ENCODE measurements around the gene NRXN3. TPM values are rescaled to one million over a fixed set of nuclear protein-coding genes. Genes with fewer than 3 reads are reported as not detected.

The NRXN3 gene
- total and polyA plus RNA-seq, 2 of the 13 experiments (the other 11 are each of a cell fraction or from before 2014, with no cell fraction given), result 0.03 TPM; not detected in 1

DNA sequence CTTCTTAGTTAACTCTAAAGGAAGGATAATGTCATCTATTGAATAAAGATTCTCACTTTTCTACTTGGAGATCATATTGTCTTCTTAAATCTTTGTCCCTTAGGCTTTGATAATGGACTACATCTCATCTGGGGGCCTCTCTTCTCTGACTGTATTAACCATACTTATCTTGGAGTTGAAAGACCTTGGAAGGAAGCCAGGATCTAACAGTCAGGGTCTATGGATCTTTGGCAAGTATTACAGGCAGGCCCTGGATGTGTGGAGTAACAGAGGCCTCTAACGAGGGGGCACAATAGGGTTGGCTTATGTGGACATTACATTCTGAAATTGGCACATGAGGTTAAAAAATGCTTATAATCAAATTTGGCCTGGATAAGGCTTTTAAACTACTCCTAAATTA is 513.8 kb downstream of the NRXN3 start:
- Histone ChIP-seq H3K9ac (ENCODE audit: insufficient read depth, low read depth, low read length) (no peak overlapping the region), H2AFZ (ENCODE audit: low read length) (no peak overlapping the region), H3K4me3 (replicated peaks in 1 of 3; ENCODE audit: insufficient read depth in 1 of 3, low read depth in 2 of 3, low read length in 3 of 3) (no peak overlapping the region), H4K20me1 (ENCODE audit: insufficient read depth, low read length) (no peaks in the 10 kb centered on the region), H3K27me3 (ENCODE audit: control insufficient read depth in 1 of 2, insufficient read depth in 2 of 2, low read length in 2 of 2) (no peaks in the 10 kb centered on the region), H3K9me3 (ENCODE audit: low read length) (no peaks in the 10 kb centered on the region), H3K79me2 (ENCODE audit: insufficient read depth, low read length) (no peaks in the 10 kb centered on the region), H3K36me3 (replicated peaks in 1 of 2; ENCODE audit: control insufficient read depth in 1 of 2, insufficient read depth in 2 of 2, low read length in 2 of 2) (no peaks in the 10 kb centered on the region), H3K4me2 (ENCODE audit: low read depth, low read length) (no peak overlapping the region), H3K4me1 (ENCODE audit: insufficient read depth, low read length) (no peaks in the 10 kb centered on the region), H3K27ac (ENCODE audit: extremely low read length, insufficient read depth, low read length) (no peak overlapping the region)
- ATAC-seq (no peak), FAIRE-seq (no peak), DNase-seq (ENCODE audit: low spot score) (no peak)
- CTCF ChIA-PET (ENCODE audit: low intra/inter-chr PET ratio, low total read pairs), result no interaction called here
- POLR2A ChIA-PET, result no interaction called here
- intact Hi-C loops (cut with micrococcal nuclease; ENCODE audit: unreplicated experiment), result no loop called here
- no TSS peak for BruUV-seq (replicated peaks)
- WGBS (ENCODE audit: low lambda C conversion rate), result 0% methylated on average over 1 of the region's 1 CpG
- TF ChIP-seq PLSCR1 (CRISPR knock-in tag; IDR thresholded peaks at IDR 0.05; ENCODE audit: borderline replicate concordance) (no peak), KLF13 (CRISPR knock-in tag; IDR thresholded peaks at IDR 0.05) (no peak), ZNF652 (CRISPR knock-in tag; IDR thresholded peaks at IDR 0.05; ENCODE audit: borderline replicate concordance, low read depth) (no peak), ZSCAN21 (CRISPR knock-in tag; IDR thresholded peaks at IDR 0.05; ENCODE audit: borderline replicate concordance) (no peak), CBFB (CRISPR knock-in tag; IDR thresholded peaks at IDR 0.05) (no peak), ZBTB42 (CRISPR knock-in tag; IDR thresholded peaks at IDR 0.05) (no peak), ZNF343 (CRISPR knock-in tag; IDR thresholded peaks at IDR 0.05) (no peak), HNRNPUL1 (IDR thresholded peaks at IDR 0.05; ENCODE audit: low read depth, low read length) (no peak), MED8 (CRISPR knock-in tag; IDR thresholded peaks at IDR 0.05; ENCODE audit: insufficient replicate concordance) (no peak), DMTF1 (CRISPR knock-in tag; IDR thresholded peaks at IDR 0.05) (no peak), SMYD3 (CRISPR knock-in tag; IDR thresholded peaks at IDR 0.05) (no peak), ZBED4 (CRISPR knock-in tag; IDR thresholded peaks at IDR 0.05; ENCODE audit: borderline replicate concordance) (no peak), ZNF180 (CRISPR knock-in tag; IDR thresholded peaks at IDR 0.05; ENCODE audit: borderline replicate concordance, low read depth) (no peak)
- in situ Hi-C loops (cut with HindIII; ENCODE audit: extremely low pct_ligation_motif_present, low pct_unique_long_range_greater_than_20kb), result no loop called here

Data from HepG2 (cell line).